Retinal pigment epithelial cell (primary cell): ENCODE measurements around the gene NUBP2.

ENCODE experiments used
- DNase-seq: peaks from one replicate; pipeline ENCODE4 v3.0.0-alpha.2; 2010; ENCODE audit warnings: low read depth
- H3K4me3 ChIP-seq: 2 replicates; pipeline ENCODE4 v1.5.1; 2011; ENCODE audit warnings: mild to moderate bottlenecking, low read length, control low read depth, moderate library complexity
- CTCF ChIP-seq: conservative IDR thresholded peaks from 2 replicates; pipeline ENCODE4 v1.5.1; 2011; ENCODE audit warnings: low read depth, low read length, control low read depth, inconsistent platforms

NUBP2 gene

GRCh38 chr16:1787322-1788094, 4.7 kb downstream of the NUBP2 start:
- TF ChIP-seq CTCF: no peak
- H3K4me3 ChIP-seq: no peak overlapping the region
- no peak for DNase-seq

GRCh38 chr16:1788095-1788707, 5.4 kb downstream of the NUBP2 start:
- no peak overlapping the region for H3K4me3 ChIP-seq
- no peak for DNase-seq
- no peak for TF ChIP-seq CTCF

GRCh38 chr16:1788708-1789100, 5.9 kb downstream of the NUBP2 start:
- no peak for DNase-seq
- TF ChIP-seq CTCF: no peak
- no peak overlapping the region for H3K4me3 ChIP-seq

GRCh38 chr16:1789643-1790045, 6.9 kb downstream of the NUBP2 start:
- no peak for DNase-seq
- TF ChIP-seq CTCF: no peak
- no peak overlapping the region for H3K4me3 ChIP-seq

GRCh38 chr16:1790261-1790610, 7.5 kb downstream of the NUBP2 start:
- H3K4me3 ChIP-seq: no peak overlapping the region
- TF ChIP-seq CTCF: no peak
- no peak for DNase-seq

- H3K4me3 ChIP-seq: no peak overlapping the region
- no peak for TF ChIP-seq CTCF
- DNase-seq: no peak
Observed at GRCh38 chr16:1790611-1791255, 8.0 kb downstream of the NUBP2 start.
